Measurements from ENCODE around the gene CPD.
A peak's percentile ranks its signal among the peaks of the same experiment; 100 is the strongest.

Gene CPD

DNA sequence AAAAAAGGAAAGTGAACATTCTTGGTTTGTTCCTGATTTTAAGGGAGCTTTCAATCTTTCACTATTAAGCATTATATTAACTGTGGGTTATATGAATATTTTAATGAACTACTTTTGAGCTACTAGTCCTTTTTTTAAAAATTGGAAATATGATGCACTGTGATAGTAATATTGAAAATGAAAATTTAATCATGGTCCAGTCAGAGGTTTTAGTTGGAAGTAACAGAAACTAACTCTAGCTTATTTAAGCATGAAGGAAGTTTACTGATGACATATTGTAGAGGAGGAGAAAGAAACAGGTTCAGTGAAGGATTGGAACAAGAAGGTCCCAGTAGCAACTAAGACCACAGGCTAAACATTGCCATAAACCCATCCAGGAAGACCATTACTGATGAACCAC lies 24.0 kb upstream of the CPD start:
- DNase-seq: no peak

DNA sequence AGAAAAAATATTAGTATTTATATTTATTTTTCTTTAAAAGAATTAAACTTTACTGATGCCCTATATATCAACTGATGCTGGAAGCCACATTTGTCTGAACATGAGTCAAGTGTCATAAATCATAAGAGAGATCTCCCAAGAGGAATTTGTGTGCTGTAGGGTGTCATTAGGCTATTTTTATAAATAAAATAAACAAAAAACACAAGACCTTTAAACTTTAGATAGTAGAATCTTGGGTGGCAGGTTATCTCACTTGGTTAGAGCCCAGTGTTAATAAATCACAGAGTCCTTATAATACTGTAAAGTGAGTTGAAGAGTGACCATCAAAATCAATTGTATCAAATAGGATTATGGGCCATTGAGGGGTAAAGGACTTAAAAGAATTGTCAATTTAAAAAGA lies 21.3 kb upstream of the CPD start:
- no peak for DNase-seq

DNA sequence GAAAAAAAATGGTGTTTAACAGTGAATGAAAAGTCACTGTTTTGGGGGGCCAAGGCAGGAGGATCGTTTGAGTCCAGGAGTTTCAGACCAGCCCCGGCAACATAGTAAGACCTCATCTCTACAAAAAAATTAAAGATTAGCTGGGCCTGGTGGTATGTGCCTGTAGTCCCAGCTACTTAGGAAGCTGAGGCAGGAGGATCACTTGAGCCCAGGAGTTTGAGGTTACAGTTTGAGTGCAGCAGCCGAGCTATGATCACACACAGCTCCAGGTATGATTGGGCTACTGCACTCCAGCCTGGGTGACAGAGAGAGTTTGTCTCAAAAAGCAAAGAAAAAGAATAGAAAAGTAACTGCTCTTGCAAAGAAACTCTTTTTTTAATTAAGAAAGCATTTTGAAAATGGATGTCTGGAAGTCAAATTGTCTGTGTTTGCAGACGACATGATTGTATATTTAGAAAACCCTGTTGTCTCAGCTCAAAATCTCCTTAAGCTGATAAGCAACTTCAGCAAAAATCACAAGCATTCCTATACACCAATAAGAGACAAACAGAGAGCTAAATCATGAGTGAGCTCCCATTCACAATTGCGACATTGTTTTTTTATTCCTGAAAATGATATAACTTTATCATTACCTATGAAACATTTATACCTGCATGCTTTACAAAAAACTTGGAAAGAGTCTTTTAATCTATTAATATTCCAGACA lies 20.5 kb upstream of the CPD start:
- no peak for DNase-seq

DNA sequence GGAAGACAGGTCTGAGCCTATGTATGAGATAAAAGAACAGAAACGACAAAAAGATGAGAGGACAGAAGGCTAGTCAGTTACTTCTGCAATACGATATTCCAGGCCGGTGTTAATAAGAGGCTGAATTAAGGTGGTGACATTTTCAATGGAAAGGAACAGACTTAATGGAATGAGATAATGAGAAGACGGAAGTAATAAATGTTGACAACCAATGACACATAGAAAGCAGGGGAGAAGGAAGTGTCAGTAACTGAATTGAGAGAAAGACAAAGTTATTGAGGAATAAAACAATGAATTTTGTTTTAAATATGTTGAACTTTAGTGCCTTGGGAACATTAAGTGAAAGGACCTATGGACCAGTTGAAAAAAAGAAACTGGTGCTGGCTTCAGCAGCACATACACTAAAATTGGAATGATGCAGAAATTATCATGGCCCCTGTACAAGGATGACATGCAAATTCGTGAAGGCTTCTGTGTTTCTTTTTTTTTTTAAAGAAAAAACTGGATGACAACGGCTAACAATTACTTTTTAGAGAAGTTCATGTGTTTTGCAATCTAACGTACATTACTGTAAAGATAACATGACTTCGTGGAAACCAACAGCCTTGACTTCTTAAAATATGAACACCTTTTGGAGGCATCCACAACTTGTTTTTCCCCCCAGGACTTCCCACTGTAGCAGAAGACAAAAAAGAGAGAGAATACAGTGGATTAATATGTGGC lies 18.5 kb upstream of the CPD start:
- no peak for DNase-seq

DNA sequence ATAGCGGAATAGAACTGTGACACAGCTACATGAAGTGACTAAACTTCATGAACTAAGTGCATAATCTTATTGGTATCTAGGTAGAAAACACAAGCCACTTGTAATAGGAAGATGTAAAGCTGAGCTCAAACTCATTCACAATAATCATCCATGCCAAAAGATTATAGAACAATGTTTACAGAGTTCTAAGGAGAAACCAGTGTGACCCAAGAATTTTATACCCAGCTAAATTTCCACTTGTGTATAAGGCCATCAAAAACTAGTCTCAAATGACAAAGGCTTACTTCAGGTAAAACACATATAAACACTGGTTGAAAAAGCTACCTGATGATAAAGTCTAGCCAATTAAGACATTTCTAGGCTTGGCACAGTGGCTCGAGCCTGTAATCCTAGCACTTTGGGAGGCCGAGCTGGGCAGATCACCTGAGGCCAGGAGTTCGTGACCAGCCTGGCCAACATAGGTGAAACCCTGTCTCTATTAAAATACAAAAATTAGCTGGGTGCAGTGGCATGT lies 16.9 kb upstream of the CPD start:
- no peak for DNase-seq

DNA sequence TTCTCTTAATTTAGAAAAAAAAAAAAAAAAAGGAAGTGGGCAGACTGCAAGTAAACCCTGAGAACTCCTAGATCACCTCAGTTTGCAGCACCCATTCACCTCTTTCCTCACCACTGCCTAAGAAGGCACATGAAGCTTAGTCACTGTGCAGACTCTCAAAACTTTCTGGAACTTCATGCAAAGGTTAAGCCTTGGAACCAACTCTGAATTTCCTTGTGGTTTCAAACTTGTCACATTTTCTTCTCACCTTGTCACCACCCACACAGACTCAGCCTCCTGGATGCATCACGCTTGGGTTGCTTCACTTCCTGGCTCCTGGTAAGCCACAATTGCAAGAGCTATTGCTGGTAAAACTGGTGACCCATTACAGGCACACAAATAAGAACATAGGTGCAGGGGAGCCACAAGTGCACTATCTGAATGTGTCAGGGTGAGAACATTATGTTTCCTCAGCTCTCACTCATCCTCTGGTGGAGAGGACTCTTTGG lies 15.0 kb upstream of the CPD start:
- DNase-seq: peak; percentile 15 to 39 (median 27)

DNA sequence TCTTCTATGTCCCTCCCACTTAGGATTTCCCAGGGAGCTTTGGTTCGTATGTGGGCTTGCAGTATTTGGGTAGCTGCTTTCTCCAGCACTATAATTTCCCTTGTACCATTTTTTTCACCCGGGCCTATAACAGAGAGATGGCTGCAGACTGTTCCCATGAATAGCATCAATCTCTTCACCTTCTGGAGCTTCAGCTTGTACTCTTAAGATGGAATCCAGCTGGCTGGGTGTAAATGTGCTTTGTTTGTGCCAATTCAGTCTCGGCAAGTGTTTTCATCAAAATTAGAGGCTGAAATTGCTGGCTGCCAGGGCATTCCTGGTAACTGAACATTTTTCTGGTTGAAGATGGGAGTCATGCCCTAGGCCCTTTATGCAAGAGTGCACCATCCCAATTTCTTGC lies 12.2 kb upstream of the CPD start:
- no peak for DNase-seq

DNA sequence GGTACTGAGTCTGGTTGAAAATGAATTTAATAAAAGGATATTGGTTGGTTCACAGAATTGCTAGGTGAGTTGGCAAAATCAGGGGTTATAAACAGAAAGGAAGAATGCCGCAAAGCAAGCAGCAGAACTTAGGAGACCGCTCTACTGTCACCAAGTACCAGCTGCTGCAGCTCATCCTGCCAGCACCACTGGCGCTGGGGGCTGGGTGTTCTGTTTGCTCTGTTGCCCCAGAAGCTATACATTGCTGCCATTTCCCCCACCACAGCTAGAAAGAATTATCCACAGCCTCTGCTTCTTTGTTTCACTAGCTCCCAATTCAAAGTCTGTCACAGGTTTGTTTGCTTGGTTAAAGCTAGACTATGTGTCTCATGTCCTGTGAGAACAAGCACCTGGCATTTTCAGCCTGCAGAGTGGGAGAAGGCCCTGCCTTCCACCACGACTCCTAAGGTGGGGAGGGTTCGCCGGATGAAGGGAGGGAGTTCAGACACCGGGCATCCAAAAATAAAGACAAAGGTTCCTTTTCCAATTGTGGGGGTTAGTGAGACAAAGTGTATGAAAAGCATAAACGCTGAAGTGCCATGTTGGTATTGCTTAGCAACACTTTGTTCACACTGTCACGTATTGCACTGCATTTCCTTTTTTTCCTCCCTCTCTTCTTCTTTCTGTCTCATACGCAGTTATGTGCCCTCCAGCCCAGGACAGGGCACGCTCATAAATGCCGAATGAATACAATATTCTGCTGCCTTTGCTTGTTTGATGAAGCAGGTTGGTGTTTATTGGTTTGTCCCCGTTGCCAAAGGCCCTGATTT lies 9.6 kb upstream of the CPD start:
- no peak for DNase-seq

DNA sequence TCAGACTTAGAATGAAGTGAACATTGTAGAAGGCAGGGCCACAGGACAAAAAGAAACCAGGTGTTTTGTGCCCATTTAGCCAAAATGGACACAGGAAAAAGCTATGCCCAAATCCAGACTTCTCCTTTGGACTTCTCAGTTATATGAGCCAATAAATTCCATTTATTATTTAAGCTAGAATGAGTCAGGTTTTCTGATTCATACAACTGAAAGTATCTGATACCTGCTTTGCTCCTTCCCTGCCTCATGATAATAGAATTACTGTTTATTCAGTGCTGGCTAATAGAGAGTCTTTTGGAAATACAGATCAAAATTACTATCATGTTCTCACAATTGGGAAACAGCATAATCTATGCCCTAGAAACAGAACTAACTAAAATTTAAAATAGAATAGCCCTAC lies 8.7 kb upstream of the CPD start:
- DNase-seq: no peak

DNA sequence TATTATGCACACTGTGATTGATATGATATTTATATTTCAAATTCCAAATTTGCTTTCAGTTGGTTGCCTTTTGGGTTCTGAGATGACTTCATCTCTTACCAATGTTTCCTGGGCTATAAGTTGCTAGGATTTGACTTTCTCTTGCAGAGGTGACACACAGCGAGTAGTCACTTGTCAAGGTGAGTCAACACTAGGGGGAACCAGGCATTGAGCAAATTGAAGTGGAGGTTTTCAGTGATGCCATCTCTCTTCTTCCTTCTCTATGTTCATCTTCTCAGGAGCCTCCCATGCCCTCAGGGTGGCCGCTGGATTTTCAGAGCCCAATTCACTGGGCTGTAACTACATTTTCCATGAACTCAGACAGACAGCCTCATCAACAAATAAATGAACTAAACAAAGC lies 6.0 kb upstream of the CPD start:
- DNase-seq: no peak

DNA sequence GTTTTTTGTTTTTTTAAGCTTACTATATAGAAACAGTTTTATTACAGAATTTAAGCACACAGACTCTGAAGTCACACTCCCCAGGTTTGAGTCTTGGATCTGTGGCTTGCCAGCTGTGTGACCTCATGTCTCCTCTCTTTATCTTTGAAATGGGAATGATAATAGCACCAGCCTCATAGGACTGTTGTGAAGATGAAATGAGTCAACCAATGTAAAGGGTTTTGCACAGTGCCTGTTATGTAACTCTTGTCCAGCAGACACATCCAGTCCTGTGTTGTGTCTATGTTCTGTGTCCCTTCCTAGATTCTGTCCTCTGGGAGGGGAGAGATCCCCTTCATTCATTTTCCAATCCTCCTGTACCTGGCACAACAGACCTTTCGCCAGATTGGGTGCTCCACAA lies 3.1 kb upstream of the CPD start:
- no peak for DNase-seq

DNA sequence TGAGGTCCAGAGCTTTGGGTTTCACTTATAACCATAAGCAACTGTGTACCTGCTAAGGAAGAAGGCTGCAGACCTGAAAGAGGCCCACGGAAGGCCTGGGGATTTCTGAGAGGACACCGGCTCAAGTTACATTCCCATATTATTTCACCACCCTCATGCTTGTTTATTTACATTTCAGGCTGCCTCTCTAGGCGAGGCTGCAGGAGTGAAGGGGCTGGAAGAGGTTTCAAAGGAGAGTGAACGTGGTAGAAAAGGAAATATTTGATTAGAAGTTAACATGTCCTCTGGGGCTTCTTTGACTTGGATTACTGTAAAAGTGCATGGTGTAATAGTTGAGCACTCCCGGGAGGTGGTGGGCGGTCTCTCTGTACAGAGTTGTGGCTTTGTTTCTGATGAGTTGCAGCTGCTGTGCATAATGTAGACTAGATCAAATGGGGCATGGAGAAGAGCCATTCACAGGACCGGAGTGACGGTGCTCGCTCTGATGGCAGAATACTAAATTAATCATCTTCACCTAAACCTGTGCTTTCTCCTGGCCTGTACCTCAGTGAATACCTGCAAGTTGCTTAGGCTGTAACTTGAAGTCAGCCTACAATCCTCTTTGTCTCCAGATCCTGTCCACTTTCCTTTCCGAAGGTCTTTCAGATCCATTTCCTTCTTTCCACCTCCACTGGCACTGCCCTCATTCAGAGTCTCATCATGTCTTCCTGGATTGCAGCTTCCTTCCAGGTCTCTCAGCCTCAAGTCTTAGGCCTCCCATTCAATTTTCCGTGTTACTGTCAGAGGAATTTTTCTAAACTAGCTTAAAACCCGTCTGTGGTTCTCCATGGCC lies 1.9 kb upstream of the CPD start:
- DNase-seq: peak in 1 of 4 experiments; percentile 2

DNA sequence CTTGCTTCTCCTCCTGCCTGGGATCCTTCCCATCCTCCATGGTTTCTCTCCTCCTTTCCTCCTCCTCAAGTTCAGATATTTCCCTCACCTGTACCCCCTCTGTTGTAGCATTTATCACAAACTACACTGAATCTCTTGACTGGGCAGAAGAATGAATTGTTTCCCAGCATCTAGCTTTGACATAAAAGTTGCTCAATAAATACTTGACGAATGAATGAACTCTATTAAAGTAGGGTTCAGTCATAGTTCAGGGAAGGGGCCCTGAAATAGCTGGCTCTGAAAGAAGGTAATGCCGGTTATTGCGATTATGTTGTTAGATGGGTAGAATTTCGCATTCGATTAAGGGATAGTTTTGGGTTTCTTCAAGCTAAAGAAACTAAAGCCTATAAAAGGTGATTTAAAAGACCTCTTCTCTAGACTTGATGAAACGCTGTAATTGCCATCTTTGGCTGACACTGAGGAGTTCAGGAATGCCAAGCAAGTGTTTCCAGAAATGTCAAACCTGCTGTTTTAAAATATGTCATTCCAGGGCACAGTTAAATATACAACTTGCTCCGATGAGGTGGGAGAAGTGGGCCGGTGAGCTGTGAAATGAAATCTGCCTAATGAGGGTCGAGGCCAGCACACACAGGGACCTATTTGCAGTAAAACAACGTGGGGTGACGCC lies 1.0 kb upstream of the CPD start:
- no peak for DNase-seq

DNA sequence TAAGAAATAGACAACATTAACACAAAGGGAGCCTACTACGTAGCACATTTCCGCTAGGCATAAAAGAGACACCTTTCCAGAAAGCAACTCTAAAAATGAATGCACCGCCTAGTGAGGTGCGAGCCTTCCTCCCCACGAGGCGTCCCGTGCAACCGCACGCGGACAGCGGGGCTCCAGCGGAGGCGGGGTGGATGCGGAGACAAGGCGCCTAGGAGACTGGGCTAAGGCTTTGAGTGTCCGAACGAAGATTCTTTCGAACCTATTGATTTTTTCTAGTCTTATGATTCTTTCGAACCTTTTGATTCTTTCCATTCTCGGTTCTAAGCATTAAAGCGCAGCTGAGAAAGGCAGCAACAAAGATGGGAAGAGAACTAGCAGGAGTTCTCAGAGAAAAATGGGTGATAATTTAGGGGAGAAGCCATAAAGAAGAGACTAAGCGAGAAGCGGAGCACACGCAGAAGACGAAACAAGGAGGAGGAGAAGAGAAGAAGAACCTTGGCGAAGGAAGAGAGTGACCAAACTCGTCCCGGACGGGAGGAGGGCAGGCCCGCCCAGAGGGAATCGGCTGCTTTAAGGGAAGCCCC lies 394 bp upstream of the CPD start:
- peak in 2 of 4 experiments; percentile 21 to 48 for DNase-seq

DNA sequence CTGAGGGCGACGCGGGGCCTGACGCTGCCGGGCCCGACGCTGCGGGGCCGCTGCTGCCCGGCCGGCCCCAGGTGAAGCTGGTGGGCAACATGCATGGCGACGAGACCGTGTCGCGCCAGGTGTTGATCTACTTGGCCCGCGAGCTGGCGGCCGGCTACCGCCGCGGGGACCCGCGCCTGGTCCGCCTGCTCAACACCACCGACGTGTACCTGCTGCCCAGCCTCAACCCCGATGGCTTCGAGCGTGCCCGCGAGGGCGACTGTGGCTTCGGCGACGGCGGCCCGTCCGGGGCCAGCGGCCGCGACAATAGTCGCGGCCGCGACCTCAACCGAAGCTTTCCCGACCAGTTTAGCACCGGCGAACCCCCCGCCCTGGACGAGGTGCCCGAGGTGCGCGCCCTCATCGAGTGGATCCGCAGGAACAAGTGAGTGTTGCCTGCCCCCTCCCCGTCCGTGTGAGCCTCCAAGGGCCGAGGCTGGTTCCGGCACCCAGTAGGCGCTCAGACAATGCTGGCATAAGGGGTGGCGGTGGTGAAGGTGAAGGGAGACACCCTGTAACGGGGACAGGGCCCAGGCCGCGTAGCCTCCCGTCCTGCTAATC lies 676 bp downstream of the CPD start:
- DNase-seq: peak in 1 of 4 experiments; percentile 10

DNA sequence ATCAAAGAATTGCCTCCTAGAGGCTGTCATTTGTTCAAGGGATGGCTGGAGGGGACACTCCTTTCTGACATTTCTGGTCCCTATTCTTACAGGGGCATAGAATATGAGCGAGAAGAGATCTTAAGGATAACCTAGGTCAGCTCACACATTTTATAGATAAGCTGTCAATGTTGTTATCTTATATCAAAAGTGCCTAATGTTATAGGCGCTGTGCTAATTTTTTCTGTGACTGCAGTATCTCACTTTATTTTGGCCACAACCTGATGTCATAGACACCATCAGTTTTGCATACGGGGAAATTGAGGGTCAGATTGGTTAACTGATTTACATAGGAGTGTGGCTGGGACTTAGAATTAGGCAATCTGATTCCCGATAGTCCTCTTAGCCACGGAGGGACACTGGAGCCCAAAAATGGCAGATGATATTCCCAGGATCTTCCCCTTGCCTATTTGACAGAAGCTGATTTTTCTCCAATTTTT lies 1.2 kb downstream of the CPD start:
- no peak for DNase-seq

DNA sequence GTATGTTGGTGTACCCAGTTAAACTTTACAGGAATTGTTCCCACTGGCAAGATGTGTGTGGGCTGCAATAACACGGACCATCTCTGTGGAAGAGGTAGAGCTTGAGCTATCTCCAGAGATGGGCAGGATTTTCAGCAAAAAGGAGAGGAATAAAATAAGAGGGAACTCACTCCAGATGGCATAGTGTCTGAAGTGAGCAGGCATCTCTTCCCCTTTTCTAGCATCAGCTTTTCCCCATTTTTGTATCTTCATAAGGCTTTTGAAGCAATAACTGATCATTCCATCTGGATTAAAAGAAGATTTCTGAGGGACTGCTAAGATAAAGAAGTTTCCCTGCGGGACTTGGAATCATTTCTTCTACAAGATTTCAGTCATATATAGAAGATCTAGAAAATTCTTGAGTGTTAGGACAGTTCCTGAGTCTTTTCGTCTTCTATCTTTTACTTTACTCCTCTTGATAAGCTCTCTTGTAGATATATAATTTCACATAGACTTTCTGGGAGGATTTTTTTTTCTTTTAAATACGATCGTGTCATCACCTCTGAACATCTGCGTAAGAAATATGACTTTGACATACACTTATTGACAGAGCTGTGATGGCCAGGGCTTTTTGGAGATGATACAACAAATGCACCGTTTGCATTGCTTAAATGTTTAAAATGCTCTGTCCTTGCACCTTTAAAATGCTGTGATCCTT lies 2.1 kb downstream of the CPD start:
- DNase-seq: no peak

DNA sequence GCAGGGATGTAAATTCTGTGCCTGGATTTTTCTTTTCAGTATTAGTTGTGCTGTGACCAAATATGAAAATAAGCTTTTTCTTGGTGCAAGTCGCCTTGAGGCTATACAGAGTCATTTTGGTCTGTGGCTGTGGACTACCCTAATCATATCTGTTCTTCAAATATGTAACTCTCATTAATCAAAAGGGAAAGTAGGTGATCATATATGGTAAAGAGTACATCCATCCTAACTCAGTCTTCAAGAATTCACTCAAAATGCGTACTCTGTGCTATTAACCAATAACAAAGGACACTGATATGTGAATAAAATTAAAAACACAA lies 2.6 kb downstream of the CPD start:
- no peak for DNase-seq

DNA sequence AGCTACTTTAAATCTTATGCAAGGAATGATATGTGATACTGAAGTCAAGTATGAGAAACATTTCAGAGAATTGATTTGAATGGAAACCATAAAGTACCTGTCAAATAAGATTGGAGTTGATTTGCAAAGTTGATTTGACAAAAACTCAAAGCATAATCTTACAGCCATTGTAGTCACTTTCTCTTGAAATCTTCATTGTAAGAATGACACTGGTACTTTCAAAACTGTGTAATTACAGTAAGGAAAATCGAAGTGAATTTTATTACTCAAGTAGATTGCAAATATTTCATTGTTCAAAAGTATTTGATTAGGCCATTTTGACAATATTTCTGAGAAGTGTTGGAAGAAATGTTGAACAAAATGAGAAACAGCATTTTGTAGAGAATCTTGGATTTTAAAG lies 3.6 kb downstream of the CPD start:
- no peak for DNase-seq
